Stimulated activated CD4-positive, alpha-beta T cell treated with anti-CD3 and anti-CD28 coated beads, TNF-alpha, amount 100 ng/mL, for 48 hours (primary cell): ENCODE measurements around the gene UNK.

Source experiments
- DNase-seq, 3 donors: peaks; one replicate each; pipeline ENCODE4 v3.0.0-alpha.2; 2020; ENCODE audit warnings: low read depth in 3 of 3

The UNK gene

GRCh38 chr17:75872434-75873351 lies 88.1 kb downstream of the UNK start:
- DNase-seq, result no peak

- DNase-seq, result no peak
Measured at GRCh38 chr17:75873587-75874322, 89.1 kb downstream of the UNK start.

DNA sequence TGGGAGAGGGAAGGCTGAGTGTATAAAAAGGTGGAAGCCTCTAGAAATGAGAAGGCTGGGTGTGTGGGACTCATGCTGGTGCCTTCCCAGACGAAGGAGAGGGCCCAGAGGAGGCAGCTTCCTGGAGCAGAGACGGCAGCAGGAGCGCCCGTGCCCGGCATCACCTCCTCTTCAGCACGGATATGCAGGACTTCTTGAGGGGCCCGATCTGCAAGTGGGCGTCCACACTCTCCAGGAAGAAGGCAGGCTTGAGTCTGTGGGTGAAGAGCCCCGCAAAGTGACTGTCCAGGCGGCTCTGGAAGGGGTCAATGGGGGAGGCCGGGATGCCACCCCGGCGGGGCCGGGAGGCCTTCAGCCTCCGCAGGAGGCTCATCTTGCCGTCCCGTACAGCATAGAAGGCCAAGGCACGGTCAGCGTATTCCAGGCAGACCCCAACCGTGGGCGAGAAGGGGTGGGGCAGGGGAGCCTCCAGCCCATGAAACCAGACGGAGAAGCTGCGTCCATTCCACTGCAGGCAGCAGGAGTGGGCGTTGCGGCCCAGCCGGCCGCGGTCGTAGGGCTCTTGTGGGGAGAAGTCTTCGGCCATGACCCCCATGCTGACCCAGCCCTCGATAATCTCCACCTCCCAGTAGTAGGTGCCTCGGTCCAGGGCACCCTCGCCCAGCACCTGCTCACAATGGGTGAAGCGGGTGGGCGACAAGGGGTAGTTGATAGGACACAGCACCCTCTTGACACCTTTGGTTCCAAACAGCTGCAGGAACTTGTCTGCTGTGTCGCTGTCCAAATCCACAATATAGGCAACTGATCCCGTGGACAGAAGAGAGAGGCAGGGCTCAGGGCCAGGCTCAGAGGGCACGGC lies 89.9 kb downstream of the UNK start:
- DNase-seq, result no peak
